ENCODE results near the gene ALKBH5. TPM values are rescaled to one million over a fixed set of nuclear protein-coding genes. Genes with fewer than 3 reads are reported as not detected.

Gene ALKBH5
- total RNA-seq, 1 donor from 2014 or later: 71.0 TPM

GRCh38 chr17:18158022-18158600 lies 25.5 kb upstream of the ALKBH5 start:
- H3K4me1 Mint-ChIP-seq: peaks cover 16% of the 10 kb centered on the region
- H3K9me3 Mint-ChIP-seq: no peaks in the 10 kb centered on the region
- DNase-seq (ENCODE audit: low spot score in 2 of 2, unreplicated experiment in 2 of 2): peak; percentile 84 to 89
- TF ChIP-seq, protein P1, sequence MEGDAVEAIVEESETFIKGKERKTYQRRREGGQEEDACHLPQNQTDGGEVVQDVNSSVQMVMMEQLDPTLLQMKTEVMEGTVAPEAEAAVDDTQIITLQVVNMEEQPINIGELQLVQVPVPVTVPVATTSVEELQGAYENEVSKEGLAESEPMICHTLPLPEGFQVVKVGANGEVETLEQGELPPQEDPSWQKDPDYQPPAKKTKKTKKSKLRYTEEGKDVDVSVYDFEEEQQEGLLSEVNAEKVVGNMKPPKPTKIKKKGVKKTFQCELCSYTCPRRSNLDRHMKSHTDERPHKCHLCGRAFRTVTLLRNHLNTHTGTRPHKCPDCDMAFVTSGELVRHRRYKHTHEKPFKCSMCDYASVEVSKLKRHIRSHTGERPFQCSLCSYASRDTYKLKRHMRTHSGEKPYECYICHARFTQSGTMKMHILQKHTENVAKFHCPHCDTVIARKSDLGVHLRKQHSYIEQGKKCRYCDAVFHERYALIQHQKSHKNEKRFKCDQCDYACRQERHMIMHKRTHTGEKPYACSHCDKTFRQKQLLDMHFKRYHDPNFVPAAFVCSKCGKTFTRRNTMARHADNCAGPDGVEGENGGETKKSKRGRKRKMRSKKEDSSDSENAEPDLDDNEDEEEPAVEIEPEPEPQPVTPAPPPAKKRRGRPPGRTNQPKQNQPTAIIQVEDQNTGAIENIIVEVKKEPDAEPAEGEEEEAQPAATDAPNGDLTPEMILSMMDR (IDR thresholded peaks at IDR 0.05; ENCODE audit: unreplicated experiment): no peak
- no peaks in the 10 kb centered on the region for H3K27me3 Mint-ChIP-seq (ENCODE audit: low read depth)
- no peaks in the 10 kb centered on the region for H3K36me3 Mint-ChIP-seq
- peak overlapping the region; percentile 72 for H3K4me3 Mint-ChIP-seq
- peak overlapping the region; percentile 69 for H3K27ac Mint-ChIP-seq

GRCh38 chr17:18159551-18160120 lies 24.0 kb upstream of the ALKBH5 start:
- TF ChIP-seq, protein P1 (IDR thresholded peaks at IDR 0.05; ENCODE audit: unreplicated experiment): no peak
- DNase-seq (ENCODE audit: low spot score in 2 of 2, unreplicated experiment in 2 of 2): no peak
- no peaks in the 10 kb centered on the region for H3K27me3 Mint-ChIP-seq (ENCODE audit: low read depth)
- peaks cover 13% of the 10 kb centered on the region for H3K4me1 Mint-ChIP-seq
- H3K36me3 Mint-ChIP-seq: no peaks in the 10 kb centered on the region
- H3K4me3 Mint-ChIP-seq: peak overlapping the region; percentile 62
- no peak overlapping the region for H3K27ac Mint-ChIP-seq
- H3K9me3 Mint-ChIP-seq: no peaks in the 10 kb centered on the region

GRCh38 chr17:18160128-18160856 lies 23.3 kb upstream of the ALKBH5 start:
- Mint-ChIP-seq H3K4me3 (no peak overlapping the region), H3K27ac (no peak overlapping the region)

GRCh38 chr17:18161207-18162145 lies 22.2 kb upstream of the ALKBH5 start:
- no peak overlapping the region for H3K27ac Mint-ChIP-seq

More at GRCh38 chr17:18160128-18160856, 23.3 kb upstream of the ALKBH5 start:
- Mint-ChIP-seq H3K4me1 (peaks cover 13% of the 10 kb centered on the region), H3K9me3 (no peaks in the 10 kb centered on the region), H3K27me3 (ENCODE audit: low read depth) (no peaks in the 10 kb centered on the region), H3K36me3 (no peaks in the 10 kb centered on the region)
- DNase-seq (ENCODE audit: low spot score in 2 of 2, unreplicated experiment in 2 of 2): no peak
- TF ChIP-seq, protein P1 (IDR thresholded peaks at IDR 0.05; ENCODE audit: unreplicated experiment): no peak

GRCh38 chr17:18163547-18163946 lies 20.1 kb upstream of the ALKBH5 start:
- no peak overlapping the region for H3K4me3 Mint-ChIP-seq
- no peaks in the 10 kb centered on the region for H3K27me3 Mint-ChIP-seq (ENCODE audit: low read depth)
- DNase-seq (ENCODE audit: low spot score in 2 of 2, unreplicated experiment in 2 of 2): no peak
- TF ChIP-seq, protein P1 (IDR thresholded peaks at IDR 0.05; ENCODE audit: unreplicated experiment): no peak
- no peaks in the 10 kb centered on the region for H3K9me3 Mint-ChIP-seq
- H3K36me3 Mint-ChIP-seq: no peaks in the 10 kb centered on the region
- H3K4me1 Mint-ChIP-seq: peaks cover 9% of the 10 kb centered on the region
- H3K27ac Mint-ChIP-seq: no peak overlapping the region

More at GRCh38 chr17:18161207-18162145, 22.2 kb upstream of the ALKBH5 start:
- Mint-ChIP-seq H3K27me3 (ENCODE audit: low read depth) (no peaks in the 10 kb centered on the region), H3K36me3 (no peaks in the 10 kb centered on the region), H3K4me1 (peaks cover 13% of the 10 kb centered on the region), H3K4me3 (no peak overlapping the region), H3K9me3 (no peaks in the 10 kb centered on the region)
- DNase-seq (ENCODE audit: low spot score in 2 of 2, unreplicated experiment in 2 of 2): no peak
- TF ChIP-seq, protein P1 (IDR thresholded peaks at IDR 0.05; ENCODE audit: unreplicated experiment): no peak

Data from mesothelial cell of epicardium (in vitro differentiated cells).